K562 (cell line): ENCODE measurements around the gene CABP4. TPM values are rescaled to one million over a fixed set of nuclear protein-coding genes. Genes with fewer than 3 reads are reported as not detected.

Experiments
- ATAC-seq: fragments of 200-7000 bp; cut with Tn5 transposase; 3 replicates; pipeline ENCODE4 v1.9.1; 2020; ENCODE audit warnings: moderate library complexity
- BruUV-seq: library from RNA; stranded (reverse); fragments of 400-500 nt; replicated peaks from 2 replicates; lab custom pipeline; 2021; lab: Mats Ljungman, UMichigan
- CTCF ChIA-PET: fragments of 300-600 bp; formaldehyde crosslinking; extraction: SDS; loops from one replicate; lab custom pipeline; 2021; ENCODE audit warnings: low intra/inter-chr PET ratio; lab: Yijun Ruan, JAX
- POLR2A ChIA-PET: fragments of 300-600, 350-650 bp; sonication (Branson Sonifier 250); formaldehyde crosslinking; extraction: SDS; loops from one replicate; lab custom pipeline; 2021; ENCODE audit warnings: antibody characterized with exemption, inconsistent platforms; lab: Yijun Ruan, JAX
- DNase-seq, 4 experiments: peaks; one replicate each; pipeline versions ENCODE4 v3.0.0 to v3.0.0-alpha.2; 2011 to 2018; ENCODE audit warnings: low spot score in 3 of 4, mixed read lengths in 3 of 4; ENCODE audit errors: extremely low read depth in 1 of 4
- FAIRE-seq: peaks from 2 replicates; lab custom pipeline; 2011; peaks lifted over from hg19 to GRCh38; lab: Jason Lieb, UNC
- H2AFZ ChIP-seq: 2 replicates; pipeline ENCODE4 v1.6.0; 2011; ENCODE audit warnings: low read depth, low read length, control low read depth, inconsistent platforms
- H3K27ac ChIP-seq: fragments of 200-600 bp; 3 replicates; pipeline ENCODE4 v1.8.0; 2011; ENCODE audit warnings: low read depth, mild to moderate bottlenecking, control low read depth, inconsistent platforms, low read length, moderate library complexity, mixed read lengths; ENCODE audit errors: extremely low read depth
- H3K27me3 ChIP-seq, 2 experiments: fragments of 300-600 bp in 1 of 2; 2 replicates in 1 of 2; 3 replicates in 1 of 2; pipeline versions ENCODE4 v1.6.0 to v1.8.0; 2011; ENCODE audit warnings: inconsistent platforms in 2 of 2, low read length in 2 of 2, mild to moderate bottlenecking in 1 of 2, mixed read lengths in 1 of 2, moderate library complexity in 1 of 2; ENCODE audit not compliant: control insufficient read depth in 2 of 2, insufficient read depth in 2 of 2
- H3K36me3 ChIP-seq: fragments of 300-600 bp; 3 replicates; pipeline ENCODE4 v1.8.0; 2011; ENCODE audit warnings: mild to moderate bottlenecking, low read length, inconsistent platforms; ENCODE audit not compliant: control insufficient read depth, insufficient read depth
- H3K4me1 ChIP-seq, 2 experiments: fragments of 200-600 bp in 1 of 2; replicated peaks in 1 of 2; 2 replicates in 1 of 2; 3 replicates in 1 of 2; pipeline versions ENCODE4 v1.5.1 to v1.8.0; 2011; ENCODE audit warnings: inconsistent platforms in 2 of 2, low read length in 2 of 2, mild to moderate bottlenecking in 1 of 2, mixed read lengths in 1 of 2, moderate library complexity in 1 of 2; ENCODE audit not compliant: control insufficient read depth in 2 of 2, insufficient read depth in 2 of 2
- H3K4me2 ChIP-seq: 2 replicates; pipeline ENCODE4 v1.6.1; 2011; ENCODE audit warnings: low read length, control low read depth, inconsistent platforms, mixed read lengths; ENCODE audit not compliant: insufficient read depth
- H3K4me3 ChIP-seq: fragments of 200-600 bp; sonication (generic), shearing (Covaris generic); 2 replicates; pipeline ENCODE4 v1.5.1; 2016; ENCODE audit warnings: control low read depth, inconsistent platforms
- H3K79me2 ChIP-seq: fragments of 200-600 bp; 3 replicates; pipeline ENCODE4 v1.8.0; 2011; ENCODE audit warnings: low read length, inconsistent platforms; ENCODE audit not compliant: control insufficient read depth, insufficient read depth
- H3K9ac ChIP-seq, 2 experiments: 2 replicates each; pipeline versions ENCODE4 v1.6.0 to v1.6.1; 2011; ENCODE audit warnings: low read depth in 2 of 2, low read length in 2 of 2, control low read depth in 1 of 2, inconsistent platforms in 1 of 2, mild to moderate bottlenecking in 1 of 2, mixed read lengths in 1 of 2; ENCODE audit not compliant: insufficient read depth in 1 of 2
- H3K9me1 ChIP-seq: one replicate; pipeline ENCODE4 v1.6.0; 2011; ENCODE audit warnings: inconsistent platforms, mild to moderate bottlenecking, low read length, moderate library complexity; ENCODE audit not compliant: control insufficient read depth, insufficient read depth
- H3K9me3 ChIP-seq: replicated peaks from 2 replicates; pipeline ENCODE4 v1.5.1; 2011; ENCODE audit warnings: low read depth, low read length, inconsistent platforms; ENCODE audit not compliant: control insufficient read depth, insufficient read depth
- H4K20me1 ChIP-seq: replicated peaks from 2 replicates; pipeline ENCODE4 v1.6.1; 2011; ENCODE audit warnings: low read length, inconsistent platforms, mixed read lengths; ENCODE audit not compliant: control insufficient read depth, insufficient read depth
- BDP1 ChIP-seq: IDR thresholded peaks from 3 replicates; pipeline ENCODE4 v1.6.1; 2011; ENCODE audit not compliant: insufficient read length, insufficient read depth
- NELFE ChIP-seq: IDR thresholded peaks from 2 replicates; pipeline ENCODE4 v1.6.1; 2011; ENCODE audit warnings: mild to moderate bottlenecking; ENCODE audit not compliant: insufficient read depth, insufficient read length
- RFX7 ChIP-seq: fragments of 250-450 bp; sonication (Bioruptor Pico); IDR thresholded peaks from 2 replicates; pipeline ENCODE4 v1.5.1; 2021; ENCODE audit warnings: mild to moderate bottlenecking
- THRA ChIP-seq: fragments of 450-650 bp; IDR thresholded peaks from 2 replicates; pipeline ENCODE4 v1.6.1; 2017; ENCODE audit warnings: mild to moderate bottlenecking, moderate library complexity
- WGBS: fragments of 100-300 bp; shearing (Covaris generic); methylation state at CpG from one replicate; pipeline ENCODE4 v1.1.6; 2016; ENCODE audit warnings: low coverage, mixed read lengths; ENCODE audit not compliant: insufficient coverage; ENCODE audit errors: missing lambda C conversion rate; 5-methylcytosine and 5-hydroxymethylcytosine counted together
- in situ Hi-C: fragments of 300-500 bp; cut with MboI; formaldehyde crosslinking; loops from 4 replicates; pipeline ENCODE4 v1.15.0; 2018; ENCODE audit warnings: inconsistent platforms, mixed read lengths
- intact Hi-C: fragments of 100-400 bp; cut with micrococcal nuclease; formaldehyde crosslinking; loops from 2 replicates; pipeline ENCODE4 v1.14.2; 2022
- polyA plus RNA-seq, 8 experiments: library from polyadenylated mRNA; depleted of rRNA in 4 of 8; stranded (reverse) in 5 of 8; unstranded in 3 of 8; fragments of >200 nt; fragmentation: Nextera tagmentation in 2 of 8; fragmentation: Illumina TruSeq in 1 of 8; extraction: Ambion mirVana in 2 of 8; extraction: Trizol in 1 of 8; gene quantifications; 2 replicates each; pipeline versions ENCODE4 v1.2.1 to v1.2.3, GENCODE V29; 2011 to 2014; ENCODE audit warnings: inconsistent platforms in 1 of 8, missing spikeins in 1 of 8
- total RNA-seq, 7 experiments: library from RNA; depleted of rRNA in 6 of 7; stranded (reverse); fragments of >200 nt in 6 of 7; fragmentation: Illumina TruSeq in 2 of 7; extraction: Trizol in 2 of 7; gene quantifications; 2 replicates each; pipeline versions ENCODE4 v1.2.1 to v1.2.3, GENCODE V29; 2011 to 2021; ENCODE audit warnings: low replicate concordance in 1 of 7

CABP4 gene
- total and polyA plus RNA-seq, 9 of the 15 experiments (the other 6 are each of a cell fraction or from before 2014, with no cell fraction given): 0.11 TPM; not detected in 8

- intact Hi-C loops: no loop called here
These were observed 42.6 kb downstream of the CABP4 start for GRCh38 chr11:67497656-67498291.

More at GRCh38 chr11:67497656-67498291, 42.6 kb downstream of the CABP4 start:
- in situ Hi-C loops: no loop called here
- Histone ChIP-seq H3K9ac (peak overlapping the region in 1 of 2 experiments; percentile 17; a peak in 1 of 4 replicates), H3K4me1 (peaks cover 0 to 57% of the 10 kb centered on the region in 2 experiments; a peak in 2 of 5 replicates), H4K20me1 (no peaks in the 10 kb centered on the region), H3K9me3 (no peaks in the 10 kb centered on the region), H3K27ac (no peak overlapping the region), H3K79me2 (no peaks in the 10 kb centered on the region), H3K4me3 (no peak overlapping the region), H3K9me1 (peaks cover 6% of the 10 kb centered on the region), H3K4me2 (no peak overlapping the region), H3K27me3 (no peaks in the 10 kb centered on the region), H3K36me3 (peaks cover 91% of the 10 kb centered on the region; the same call in 2 of the 3 replicates), H2AFZ (no peak overlapping the region)
- no TSS peak for BruUV-seq
- WGBS: 94% methylated on average over 14 of the region's 21 CpGs
- DNase-seq (no peak), ATAC-seq (no peak), FAIRE-seq (no peak)
- no peak for TF ChIP-seq RFX7 (CRISPR knock-in tag)
- no peak for TF ChIP-seq NELFE
- TF ChIP-seq THRA: no peak
- no peak for TF ChIP-seq BDP1
- POLR2A ChIA-PET: interaction anchor here (1.0 to 1.1 kb wide), 2 partner anchors 10 to 61 kb away, joined by 3 to 4 read pairs; partner anchors contain the start of gene PTPRCAP
- CTCF ChIA-PET: no interaction called here
